C4-2B (cell line): ENCODE data around the gene ACADVL.

Experiments used
- ZFX ChIP-seq: fragments of 450-650 bp; IDR thresholded peaks from 2 replicates; pipeline ENCODE4 v1.6.1; 2017
- TF ChIP-seq, protein P1 (sequence below): fragments of 450-650 bp; conservative IDR thresholded peaks from 2 replicates; pipeline ENCODE4 v1.5.1; 2017; ENCODE audit warnings: mild to moderate bottlenecking

DNA sequence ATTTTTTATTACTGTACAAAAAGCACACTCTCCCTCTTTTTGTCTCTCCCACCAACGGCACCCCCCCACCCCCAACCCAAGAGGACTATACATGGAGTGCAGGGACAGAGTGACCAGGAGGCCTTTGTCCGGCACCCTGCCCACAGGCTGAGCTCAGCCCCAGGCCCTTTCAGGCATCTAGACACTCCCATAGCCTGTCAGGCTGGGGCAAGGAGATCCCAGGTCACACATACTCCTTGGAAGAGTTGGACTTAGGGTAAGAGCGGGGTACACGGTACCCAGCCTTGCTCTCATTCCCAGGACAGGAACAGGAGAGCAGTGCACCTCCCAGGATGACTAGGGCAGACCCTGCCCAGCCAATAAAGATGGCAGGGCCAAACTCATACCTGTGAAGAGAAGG lies 40.4 kb downstream of the ACADVL start:
- TF ChIP-seq, protein P1, sequence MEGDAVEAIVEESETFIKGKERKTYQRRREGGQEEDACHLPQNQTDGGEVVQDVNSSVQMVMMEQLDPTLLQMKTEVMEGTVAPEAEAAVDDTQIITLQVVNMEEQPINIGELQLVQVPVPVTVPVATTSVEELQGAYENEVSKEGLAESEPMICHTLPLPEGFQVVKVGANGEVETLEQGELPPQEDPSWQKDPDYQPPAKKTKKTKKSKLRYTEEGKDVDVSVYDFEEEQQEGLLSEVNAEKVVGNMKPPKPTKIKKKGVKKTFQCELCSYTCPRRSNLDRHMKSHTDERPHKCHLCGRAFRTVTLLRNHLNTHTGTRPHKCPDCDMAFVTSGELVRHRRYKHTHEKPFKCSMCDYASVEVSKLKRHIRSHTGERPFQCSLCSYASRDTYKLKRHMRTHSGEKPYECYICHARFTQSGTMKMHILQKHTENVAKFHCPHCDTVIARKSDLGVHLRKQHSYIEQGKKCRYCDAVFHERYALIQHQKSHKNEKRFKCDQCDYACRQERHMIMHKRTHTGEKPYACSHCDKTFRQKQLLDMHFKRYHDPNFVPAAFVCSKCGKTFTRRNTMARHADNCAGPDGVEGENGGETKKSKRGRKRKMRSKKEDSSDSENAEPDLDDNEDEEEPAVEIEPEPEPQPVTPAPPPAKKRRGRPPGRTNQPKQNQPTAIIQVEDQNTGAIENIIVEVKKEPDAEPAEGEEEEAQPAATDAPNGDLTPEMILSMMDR: no peak
- TF ChIP-seq ZFX: no peak
